HG03460 (cell line): ENCODE results near the gene CSMD2.

Source experiments
- ATAC-seq: cut with Tn5 transposase; IDR thresholded peaks from one replicate; pipeline ENCODE4 v1.9.1; 2021; ENCODE audit not compliant: unreplicated experiment

CSMD2 gene

GRCh38 chr1:33575324-33575879, 589.6 kb downstream of the CSMD2 start:
- no peak for ATAC-seq

- ATAC-seq, result no peak
Observed at GRCh38 chr1:33573661-33574060, 591.4 kb downstream of the CSMD2 start.

- ATAC-seq, result no peak
Observed at GRCh38 chr1:33572387-33572786, 592.6 kb downstream of the CSMD2 start.

GRCh38 chr1:33569331-33569730, 595.7 kb downstream of the CSMD2 start:
- ATAC-seq, result no peak

GRCh38 chr1:33563699-33564098, 601.3 kb downstream of the CSMD2 start:
- no peak for ATAC-seq

GRCh38 chr1:33562563-33562962, 602.5 kb downstream of the CSMD2 start:
- ATAC-seq, result no peak

GRCh38 chr1:33561576-33561975, 603.5 kb downstream of the CSMD2 start:
- ATAC-seq, result no peak

GRCh38 chr1:33560680-33561079, 604.4 kb downstream of the CSMD2 start:
- ATAC-seq, result no peak

GRCh38 chr1:33548721-33549120, 616.3 kb downstream of the CSMD2 start:
- no peak for ATAC-seq

GRCh38 chr1:33548319-33548718, 616.7 kb downstream of the CSMD2 start:
- ATAC-seq, result no peak

- ATAC-seq, result no peak
Observed at GRCh38 chr1:33547576-33547975, 617.5 kb downstream of the CSMD2 start.

GRCh38 chr1:33541966-33542365, 623.1 kb downstream of the CSMD2 start:
- no peak for ATAC-seq

- no peak for ATAC-seq
Observed at GRCh38 chr1:33537885-33538284, 627.1 kb downstream of the CSMD2 start.

GRCh38 chr1:33535334-33535733, 629.7 kb downstream of the CSMD2 start:
- no peak for ATAC-seq

- no peak for ATAC-seq
Observed at GRCh38 chr1:33532936-33533335, 632.1 kb downstream of the CSMD2 start.

- no peak for ATAC-seq
Observed at GRCh38 chr1:33532250-33532649, 632.8 kb downstream of the CSMD2 start.

GRCh38 chr1:33529957-33530356, 635.1 kb downstream of the CSMD2 start:
- no peak for ATAC-seq

GRCh38 chr1:33527934-33528333, 637.1 kb downstream of the CSMD2 start:
- ATAC-seq, result no peak

GRCh38 chr1:33524586-33524985, 640.4 kb downstream of the CSMD2 start:
- ATAC-seq, result no peak

GRCh38 chr1:33519240-33519884, 645.7 kb downstream of the CSMD2 start:
- ATAC-seq, result no peak

- ATAC-seq, result no peak
Observed at GRCh38 chr1:33517596-33518250, 647.3 kb downstream of the CSMD2 start.

GRCh38 chr1:33516891-33517567, 648.0 kb downstream of the CSMD2 start:
- ATAC-seq, result no peak
